GM19372 (cell line): ENCODE results near the gene CACNA1D.

Source experiments
- ATAC-seq: cut with Tn5 transposase; IDR thresholded peaks from one replicate; pipeline ENCODE4 v1.9.1; 2021; ENCODE audit warnings: mild to moderate bottlenecking, low read depth, moderate library complexity; ENCODE audit not compliant: unreplicated experiment

Gene CACNA1D

GRCh38 chr3:53833053-53833645 lies 338.7 kb downstream of the CACNA1D start:
- no peak for ATAC-seq

DNA sequence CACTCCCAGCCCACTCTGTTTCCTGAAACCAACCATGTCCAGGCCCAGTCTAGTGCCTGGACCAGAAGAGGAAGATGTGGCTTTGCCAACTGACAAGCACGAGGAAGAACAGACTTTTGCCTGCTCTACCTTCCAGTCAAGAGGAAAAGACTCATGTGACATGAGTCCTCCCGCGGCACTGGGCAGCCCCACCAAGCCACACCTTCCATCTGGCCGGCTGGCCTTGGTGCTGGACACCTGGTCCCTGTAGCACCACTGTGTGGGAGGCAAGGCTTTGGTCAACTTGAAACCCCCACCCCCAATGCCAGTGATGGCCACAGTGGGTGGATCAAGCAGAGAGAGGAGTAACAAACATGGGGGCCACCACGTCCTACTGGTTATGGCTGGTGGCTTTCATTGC lies 339.3 kb downstream of the CACNA1D start:
- ATAC-seq, result no peak

- no peak for ATAC-seq
Measured at GRCh38 chr3:53834429-53835095, 340.2 kb downstream of the CACNA1D start.

DNA sequence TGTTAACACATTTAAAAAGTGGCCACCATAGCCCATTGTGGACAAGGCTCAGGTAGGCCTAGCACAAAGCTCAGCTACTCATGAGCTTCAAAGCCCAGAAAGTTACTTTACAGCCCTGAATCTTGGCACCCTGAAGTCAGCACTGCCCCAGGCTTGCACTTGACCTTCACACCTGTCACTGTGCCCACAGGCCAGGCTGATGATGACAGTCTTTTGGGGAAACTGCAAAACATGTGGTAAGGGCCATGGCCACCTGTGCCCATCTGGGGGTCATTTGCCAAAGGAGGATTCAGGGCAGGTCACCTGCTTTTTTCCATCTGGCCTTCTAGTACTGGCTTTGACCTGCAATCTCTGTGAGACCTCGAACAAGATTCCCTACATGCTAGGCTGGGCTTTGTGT lies 340.8 kb downstream of the CACNA1D start:
- ATAC-seq, result no peak

DNA sequence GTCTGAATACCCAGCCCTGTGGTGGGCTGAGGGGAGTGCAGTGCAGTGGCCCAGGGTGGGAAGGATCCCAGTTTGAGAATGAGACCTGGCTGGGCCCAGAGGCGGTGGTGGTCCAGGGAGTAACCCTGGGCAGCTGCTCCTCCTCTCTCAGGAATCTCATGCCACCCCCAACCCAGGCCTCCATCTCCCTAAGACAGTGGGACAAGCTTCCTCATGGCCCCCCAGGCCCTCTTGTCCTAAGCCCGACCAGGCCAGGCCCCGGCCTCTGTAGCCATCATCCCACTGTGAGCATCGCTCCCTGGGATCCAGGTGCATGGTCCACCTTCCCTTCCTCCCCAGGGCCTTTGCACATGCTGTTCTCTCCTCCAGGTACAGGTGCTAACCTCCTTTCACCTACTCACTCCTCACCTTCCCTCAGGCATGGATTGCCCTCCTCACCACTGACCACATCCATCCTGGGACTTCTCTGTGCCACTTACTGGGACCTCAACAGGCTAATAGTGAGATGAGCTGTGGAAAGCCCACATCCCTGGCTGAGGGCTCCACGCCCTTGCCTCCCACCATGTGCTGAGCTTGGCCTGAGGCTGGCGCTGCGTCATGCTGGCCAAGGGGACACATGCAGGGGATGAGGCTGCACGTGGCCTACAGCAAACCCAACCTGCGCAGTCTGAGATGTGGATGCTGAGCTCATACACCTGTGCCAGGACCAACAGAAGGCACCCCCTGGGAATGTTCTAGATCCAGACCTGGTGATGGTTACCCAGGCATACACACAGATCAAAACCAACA lies 341.9 kb downstream of the CACNA1D start:
- no peak for ATAC-seq

- no peak for ATAC-seq
Measured at GRCh38 chr3:53837331-53837730, 342.9 kb downstream of the CACNA1D start.

GRCh38 chr3:53841296-53841695 lies 346.9 kb downstream of the CACNA1D start:
- no peak for ATAC-seq

- ATAC-seq, result no peak
Measured at GRCh38 chr3:53842436-53843194, 348.2 kb downstream of the CACNA1D start.

DNA sequence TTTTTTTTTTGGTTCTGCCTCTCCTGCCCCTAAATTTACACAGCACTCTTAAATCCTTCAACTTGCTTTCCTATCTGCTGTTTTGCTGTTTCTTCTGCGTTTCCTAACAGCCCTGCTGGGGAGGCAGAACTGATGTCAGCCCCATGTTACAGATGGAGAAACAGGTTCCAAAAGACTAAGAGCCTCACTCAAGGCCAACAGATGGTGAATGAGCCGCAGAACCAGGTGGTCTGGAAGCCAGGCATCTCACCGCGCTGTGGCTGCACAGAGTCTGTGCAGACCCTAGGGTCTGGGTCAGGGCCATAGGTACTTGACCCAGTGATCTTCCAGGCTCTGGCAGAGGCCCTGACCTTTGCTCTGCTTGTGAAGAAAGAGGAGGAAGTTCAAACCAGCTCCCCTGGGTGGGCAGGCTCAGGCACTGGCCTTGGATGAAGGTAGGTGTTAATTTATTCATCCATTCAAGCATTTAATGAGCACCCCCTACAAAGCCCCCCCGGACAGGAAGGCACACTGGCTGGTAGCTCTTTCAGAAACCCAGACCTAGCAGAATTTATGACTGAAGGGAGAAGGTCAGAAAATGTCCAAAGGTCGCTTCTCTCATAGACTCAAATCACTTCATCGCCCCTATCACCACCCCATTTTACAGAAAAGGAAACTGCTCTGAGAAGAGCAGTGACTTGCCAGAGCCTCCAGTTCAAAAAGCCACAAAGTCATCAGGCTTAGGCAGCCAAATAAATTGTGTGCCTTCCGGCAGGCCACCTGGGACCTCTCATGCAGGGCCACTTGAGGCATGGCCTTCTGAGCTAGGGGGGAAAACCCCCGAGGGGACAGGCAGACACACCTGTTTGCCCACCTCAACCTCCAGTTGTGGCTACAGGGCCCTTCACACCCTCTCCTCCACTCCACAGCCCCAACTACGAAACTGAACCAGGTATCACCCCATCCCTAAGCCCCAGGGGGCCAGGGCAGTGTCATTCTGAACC lies 349.1 kb downstream of the CACNA1D start:
- ATAC-seq, result no peak

DNA sequence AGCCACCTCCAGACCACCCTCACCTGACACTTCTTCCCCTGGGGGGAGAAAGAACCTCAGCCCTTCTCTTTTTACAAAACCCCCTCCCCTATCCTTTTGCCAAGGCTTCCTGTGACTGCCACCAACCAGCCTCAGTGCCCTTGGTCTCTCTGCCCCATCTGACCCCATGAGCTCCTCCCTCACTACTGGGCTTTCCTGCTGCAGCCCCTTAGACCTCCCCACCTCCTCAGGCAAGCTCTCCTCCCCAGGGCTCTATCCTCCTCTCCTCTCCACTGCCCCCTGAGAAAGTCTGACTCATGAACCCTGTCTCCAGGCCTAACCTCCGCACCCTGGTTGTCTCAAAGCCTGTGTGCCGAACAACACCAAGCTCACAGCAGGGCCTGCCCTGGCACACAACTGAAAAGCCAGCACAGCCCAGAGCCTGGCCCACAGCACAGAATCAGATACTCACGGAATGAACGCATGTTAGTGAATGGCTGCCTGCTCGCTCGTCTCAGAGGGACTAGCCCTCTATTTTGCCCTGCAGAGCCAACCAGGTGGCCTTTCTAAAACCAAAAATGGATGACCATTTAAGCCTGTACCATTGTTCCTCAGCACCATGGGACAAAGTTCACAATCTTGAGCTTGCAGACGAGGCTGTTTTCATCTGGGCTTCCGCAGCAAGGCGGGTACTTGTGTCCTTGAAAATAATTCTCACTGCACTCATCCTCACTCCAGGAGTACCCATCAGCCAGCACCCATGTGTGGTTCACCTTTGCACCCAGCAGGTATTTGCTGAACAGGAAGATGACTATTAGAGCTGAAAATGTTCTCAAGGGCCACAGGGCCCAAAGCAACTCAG lies 350.1 kb downstream of the CACNA1D start:
- no peak for ATAC-seq

- ATAC-seq, result no peak
Measured at GRCh38 chr3:53845103-53845880, 350.9 kb downstream of the CACNA1D start.

DNA sequence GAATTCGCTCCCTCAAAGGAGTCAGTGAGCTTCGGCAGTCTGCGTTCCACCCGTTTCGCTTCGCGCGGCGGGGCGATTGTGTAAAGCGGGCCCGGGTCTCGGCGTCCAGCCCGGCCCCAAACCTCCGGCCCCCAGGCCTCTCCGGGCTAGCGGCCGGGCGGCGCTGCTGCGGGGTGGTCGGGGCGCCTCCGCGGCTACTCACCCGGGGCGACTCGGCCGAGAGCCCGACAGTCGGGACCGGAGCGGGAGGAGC lies 351.4 kb downstream of the CACNA1D start:
- peak; percentile 11 for ATAC-seq

GRCh38 chr3:53846134-53846850 lies 351.9 kb downstream of the CACNA1D start, which contains the start of the genes CHDH and IL17RB:
TSS of gene CHDH (minus strand) at chr3:53846419. CDS start at chr3:53824008, 22,411 bp downstream.
TSS of gene IL17RB (plus strand) at chr3:53846568. CDS start at chr3:53846589, 21 bp downstream.
- peak; percentile 58 for ATAC-seq

DNA sequence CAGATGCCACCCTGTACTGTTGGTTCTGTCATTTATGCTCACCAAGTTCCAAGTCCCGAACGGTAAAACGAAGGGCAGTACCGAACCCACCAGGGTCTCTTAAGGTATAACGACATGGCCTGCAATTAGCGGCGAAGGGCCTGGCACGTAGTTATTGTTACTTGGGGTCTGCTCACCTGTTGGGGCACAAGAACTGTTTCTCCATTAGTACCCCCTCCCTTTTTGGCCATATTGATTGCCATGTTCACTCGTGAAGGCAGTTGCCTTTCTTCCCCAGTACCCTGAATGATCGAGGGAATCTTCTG lies 352.4 kb downstream of the CACNA1D start:
- ATAC-seq, result no peak

- ATAC-seq, result no peak
Measured at GRCh38 chr3:53849916-53850315, 355.5 kb downstream of the CACNA1D start.

DNA sequence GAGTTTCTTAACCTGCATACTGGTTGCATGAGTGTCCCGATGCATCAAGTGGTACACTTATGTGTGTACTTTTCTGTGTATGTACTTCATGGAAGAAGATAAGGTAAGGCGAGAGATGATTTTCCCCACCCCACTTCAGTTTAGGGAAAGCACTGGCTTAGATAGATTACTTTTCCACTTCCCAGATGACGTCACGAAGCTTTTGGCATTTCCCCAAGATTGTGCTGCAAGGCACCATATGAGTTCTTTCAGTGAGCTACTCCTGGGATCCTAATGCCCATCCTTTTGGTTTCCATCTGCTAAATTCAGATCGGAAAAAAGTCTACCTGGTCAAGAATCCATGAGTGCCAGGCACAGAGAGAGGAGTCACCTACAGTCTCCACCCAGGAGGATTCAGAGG lies 356.5 kb downstream of the CACNA1D start:
- ATAC-seq, result no peak

DNA sequence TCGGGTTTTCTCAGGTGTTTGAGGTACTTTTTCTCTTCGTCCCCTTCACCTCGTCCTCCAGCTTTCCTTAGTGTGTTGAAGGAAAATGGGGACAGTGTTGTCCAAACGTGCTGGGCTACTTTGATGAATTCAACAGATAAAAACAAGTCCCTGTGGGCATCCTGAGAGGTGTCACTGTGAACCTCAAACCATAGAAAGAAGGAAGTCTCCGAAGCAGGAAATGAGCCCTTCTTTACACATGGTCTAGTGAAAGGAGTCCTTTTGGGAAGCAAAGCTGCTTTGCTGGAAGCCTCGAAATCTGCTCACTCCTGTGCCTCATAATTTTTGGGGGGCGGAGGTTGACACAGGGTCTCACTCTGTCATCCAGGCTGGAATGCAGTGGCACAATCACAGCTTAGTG lies 362.6 kb downstream of the CACNA1D start:
- no peak for ATAC-seq
